Stomach (tissue), 9 donors: ENCODE data around the gene MCTP1. TPM values are rescaled to one million over a fixed set of nuclear protein-coding genes. Genes with fewer than 3 reads are reported as not detected.

ENCODE experiments used
- DNase-seq, 2 donors: peaks; one replicate each; pipeline versions ENCODE4 v3.0.0 to v3.0.0-alpha.2; 2013 to 2019
- H3K27ac ChIP-seq, 5 donors: fragments of 200-600 bp in 4 of 5; sonication (generic) in 4 of 5; one replicate each; pipeline ENCODE4 v1.5.1; 2013 to 2019; ENCODE audit warnings: mild to moderate bottlenecking in 1 of 5, moderate library complexity in 1 of 5
- H3K27me3 ChIP-seq, 3 donors: fragments of 200-600 bp; sonication (generic); one replicate each; pipeline ENCODE4 v1.5.1; 2017 to 2019; ENCODE audit warnings: mixed run types in 1 of 3
- H3K36me3 ChIP-seq, 4 donors: fragments of 200-600 bp; sonication (generic); 1 replicate in 3 of 4; 2 replicates in 1 of 4; pipeline ENCODE4 v1.5.1; 2016 to 2019
- H3K4me1 ChIP-seq, 4 donors: fragments of 200-600 bp; sonication (generic); one replicate each; pipeline ENCODE4 v1.5.1; 2016 to 2019
- H3K4me3 ChIP-seq, 4 donors: fragments of 200-600 bp; sonication (generic) in 3 of 4; one replicate each; pipeline ENCODE4 v1.5.1; 2016 to 2019; ENCODE audit warnings: mild to moderate bottlenecking in 1 of 4
- H3K9me3 ChIP-seq, 4 donors: fragments of 200-600 bp; sonication (generic); one replicate each; pipeline ENCODE4 v1.5.1; 2016 to 2019
- CTCF ChIP-seq, 7 experiments: fragments of 450-650 bp in 4 of 7; fragments of 200-600 bp in 3 of 7; sonication (generic) in 3 of 7; IDR thresholded peaks; one replicate each; pipeline ENCODE4 v1.5.1; 2016 to 2019; ENCODE audit warnings: antibody characterized with exemption in 7 of 7, control low read depth in 2 of 7, mild to moderate bottlenecking in 1 of 7
- EP300 ChIP-seq: sonication (generic); formaldehyde crosslinking; IDR thresholded peaks from one replicate; pipeline ENCODE4 v1.6.1; 2017; ENCODE audit warnings: antibody characterized with exemption
- POLR2A ChIP-seq, 4 donors: fragments of 450-650 bp; IDR thresholded peaks; one replicate each; pipeline ENCODE4 v1.6.1; 2016; ENCODE audit warnings: antibody characterized with exemption in 4 of 4, control low read depth in 2 of 4, mild to moderate bottlenecking in 1 of 4, moderate library complexity in 1 of 4
- POLR2AphosphoS5 ChIP-seq, 3 donors: sonication (generic); formaldehyde crosslinking; IDR thresholded peaks; one replicate each; pipeline ENCODE4 v1.6.1; 2016; ENCODE audit warnings: antibody characterized with exemption in 3 of 3
- WGBS, 5 donors: extraction: QIAGEN DNeasy Blood & Tissue Kit in 3 of 5; methylation state at CpG; one replicate each; pipeline versions ENCODE4 v1.1.5 to v1.1.7; 2013 to 2018; 5-methylcytosine and 5-hydroxymethylcytosine counted together
- intact Hi-C: fragments of 100-400 bp; cut with DNase I; formaldehyde crosslinking; loops from one replicate; pipeline ENCODE4 v1.15.1; 2023; ENCODE audit warnings: low total_unique reads
- polyA plus RNA-seq, 3 donors: library from polyadenylated mRNA; stranded (reverse); fragments of 200-250 nt; gene quantifications; one replicate each; pipeline ENCODE4 v1.2.3, GENCODE V29; 2013
- total RNA-seq, 5 donors: library from RNA; depleted of rRNA; stranded (reverse); fragments of >200 nt; gene quantifications; one replicate each; pipeline versions ENCODE4 v1.1.0 to v1.2.3, GENCODE V29; 2014 to 2016
- donor health status: healthy with polysubstance abuse.
- donor health status: Bipolar disorder and iron deficiency.
- donor health status: healthy.

MCTP1 gene
- total and polyA plus RNA-seq, 8 donors: 1.4 to 47.9 (median 11.3) TPM

GRCh38 chr5:95220381-95220780, 64.5 kb downstream of the MCTP1 start:
- no peak overlapping the region for H3K27ac ChIP-seq
- H3K9me3 ChIP-seq: no peaks in the 10 kb centered on the region
- H3K4me3 ChIP-seq: no peak overlapping the region
- H3K27me3 ChIP-seq: no peaks in the 10 kb centered on the region
- intact Hi-C loops: no loop called here
- 59 to 76% (median 63%) methylated on average over 1 of the region's 1 CpG for WGBS, 5 donors
- no peak for DNase-seq
- peaks cover 0 to 3% (median 0%) of the 10 kb centered on the region in 4 donors for H3K4me1 ChIP-seq
- no peaks in the 10 kb centered on the region for H3K36me3 ChIP-seq
- TF ChIP-seq POLR2AphosphoS5 (IDR thresholded peaks at IDR 0.05) (no peak), POLR2A (IDR thresholded peaks at IDR 0.05) (no peak), CTCF (IDR thresholded peaks at IDR 0.05) (no peak), EP300 (no peak)

GRCh38 chr5:95219411-95219810, 65.5 kb downstream of the MCTP1 start:
- no peak for DNase-seq
- TF ChIP-seq POLR2AphosphoS5 (IDR thresholded peaks at IDR 0.05) (no peak), POLR2A (IDR thresholded peaks at IDR 0.05) (no peak), EP300 (no peak), CTCF (IDR thresholded peaks at IDR 0.05) (no peak)
- Histone ChIP-seq H3K27ac (no peak overlapping the region), H3K4me3 (no peak overlapping the region), H3K4me1 (peaks cover 0 to 3% (median 0%) of the 10 kb centered on the region in 4 donors), H3K27me3 (no peaks in the 10 kb centered on the region), H3K9me3 (no peaks in the 10 kb centered on the region), H3K36me3 (no peaks in the 10 kb centered on the region)
- intact Hi-C loops: no loop called here
- 62 to 81% (median 71%) methylated on average over 3 of the region's 3 CpGs for WGBS, 5 donors

GRCh38 chr5:95217881-95218280, 67.0 kb downstream of the MCTP1 start:
- H3K36me3 ChIP-seq: no peaks in the 10 kb centered on the region
- TF ChIP-seq POLR2A (IDR thresholded peaks at IDR 0.05) (no peak), CTCF (IDR thresholded peaks at IDR 0.05) (no peak), POLR2AphosphoS5 (IDR thresholded peaks at IDR 0.05) (no peak), EP300 (no peak)
- no peaks in the 10 kb centered on the region for H3K27me3 ChIP-seq
- WGBS, 5 donors: 73 to 88% (median 82%) methylated on average over 2 of the region's 2 CpGs
- intact Hi-C loops: no loop called here
- peaks cover 0 to 3% (median 0%) of the 10 kb centered on the region in 4 donors for H3K4me1 ChIP-seq
- no peak for DNase-seq
- H3K4me3 ChIP-seq: no peak overlapping the region
- H3K9me3 ChIP-seq: no peaks in the 10 kb centered on the region
- no peak overlapping the region for H3K27ac ChIP-seq

DNA sequence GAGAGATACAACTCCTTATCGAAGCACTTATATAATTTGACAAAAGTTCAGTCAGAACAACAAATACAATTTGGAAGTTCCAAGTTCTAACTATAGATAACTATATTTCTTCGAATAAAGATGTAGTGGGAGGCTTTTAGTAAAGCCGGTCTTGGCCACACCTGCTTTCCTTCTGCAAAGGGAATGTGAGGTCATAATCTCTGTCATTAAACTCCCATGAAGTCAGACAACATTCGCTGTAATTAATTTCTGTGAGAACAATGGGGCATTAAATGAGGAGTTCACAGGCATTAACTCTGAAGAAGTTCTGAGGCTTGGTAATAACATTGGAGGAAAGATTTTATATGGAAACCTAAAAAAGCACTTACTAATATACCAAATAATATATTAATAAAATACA, 67.5 kb downstream of the MCTP1 start:
- Histone ChIP-seq H3K27me3 (no peaks in the 10 kb centered on the region), H3K36me3 (no peaks in the 10 kb centered on the region), H3K4me1 (peaks cover 0 to 3% (median 0%) of the 10 kb centered on the region in 4 donors), H3K4me3 (no peak overlapping the region), H3K27ac (no peak overlapping the region), H3K9me3 (no peaks in the 10 kb centered on the region)
- no peak for DNase-seq
- TF ChIP-seq CTCF (IDR thresholded peaks at IDR 0.05) (no peak), EP300 (no peak), POLR2AphosphoS5 (IDR thresholded peaks at IDR 0.05) (no peak), POLR2A (IDR thresholded peaks at IDR 0.05) (no peak)
- 75 to 84% (median 82%) methylated on average over 4 of the region's 4 CpGs for WGBS, 5 donors
- intact Hi-C loops: no loop called here
